Natural killer cell (primary cell): ENCODE measurements around the gene GLIS1. TPM values are rescaled to one million over a fixed set of nuclear protein-coding genes. Genes with fewer than 3 reads are reported as not detected.

Source experiments
- ATAC-seq, 3 donors: fragments of 150-1000 bp in 2 of 3; fragments of 200-7000 bp in 1 of 3; cut with Tn5 transposase; 1 replicate in 1 of 3; 2 replicates in 2 of 3; pipeline ENCODE4 v1.10.0; 2021; ENCODE audit warnings: mild to moderate bottlenecking in 2 of 3, moderate library complexity in 2 of 3
- DNase-seq, 2 donors: peaks; one replicate each; pipeline versions ENCODE4 v3.0.0 to v3.0.0-alpha.2; 2013 to 2021; ENCODE audit warnings: mixed read lengths in 1 of 2
- H3K27ac ChIP-seq: one replicate; pipeline ENCODE4 v1.5.1; 2013; ENCODE audit warnings: mild to moderate bottlenecking, low read length
- H3K27me3 ChIP-seq: one replicate; pipeline ENCODE4 v1.6.1; 2013; ENCODE audit warnings: low read length; ENCODE audit not compliant: control insufficient read depth, insufficient read depth
- H3K36me3 ChIP-seq: one replicate; pipeline ENCODE4 v1.6.1; 2013; ENCODE audit warnings: low read length; ENCODE audit not compliant: control insufficient read depth, insufficient read depth
- H3K4me1 ChIP-seq: one replicate; pipeline ENCODE4 v1.6.1; 2013; ENCODE audit warnings: low read length; ENCODE audit not compliant: control insufficient read depth, insufficient read depth
- H3K4me3 ChIP-seq: one replicate; pipeline ENCODE4 v1.5.1; 2013; ENCODE audit warnings: low read length
- H3K9me3 ChIP-seq: one replicate; pipeline ENCODE4 v1.6.1; 2013; ENCODE audit warnings: low read length; ENCODE audit not compliant: control insufficient read depth, insufficient read depth
- H3K27ac Mint-ChIP-seq, 2 donors: one replicate each; pipeline ENCODE4 v1.8.0; 2022; ENCODE audit warnings: mild to moderate bottlenecking in 2 of 2, mixed read lengths in 2 of 2, moderate library complexity in 1 of 2
- H3K27me3 Mint-ChIP-seq, 2 donors: one replicate each; pipeline ENCODE4 v1.8.0; 2022; ENCODE audit warnings: low read depth in 2 of 2, mixed read lengths in 2 of 2
- H3K36me3 Mint-ChIP-seq: one replicate; pipeline ENCODE4 v1.8.0; 2022; ENCODE audit warnings: mixed read lengths
- H3K4me1 Mint-ChIP-seq, 2 donors: one replicate each; pipeline ENCODE4 v1.8.0; 2022; ENCODE audit warnings: mixed read lengths in 2 of 2
- H3K4me3 Mint-ChIP-seq: one replicate; pipeline ENCODE4 v1.8.0; 2022; ENCODE audit warnings: mild to moderate bottlenecking, moderate library complexity, mixed read lengths
- H3K9me3 Mint-ChIP-seq, 2 donors: one replicate each; pipeline ENCODE4 v1.8.0; 2022; ENCODE audit warnings: mixed read lengths in 2 of 2
- CTCF ChIP-seq: fragments of 200-600 bp; IDR thresholded peaks from one replicate; pipeline ENCODE4 v1.8.0; 2022; ENCODE audit warnings: antibody characterized with exemption
- WGBS: methylation state at CpG from one replicate; pipeline ENCODE4 v1.1.7; 2013; ENCODE audit warnings: missing lambda C conversion rate; ENCODE audit not compliant: insufficient coverage; 5-methylcytosine and 5-hydroxymethylcytosine counted together
- intact Hi-C: fragments of 100-400 bp; cut with micrococcal nuclease; formaldehyde crosslinking; loops from one replicate; pipeline ENCODE4 v1.14.2; 2022
- total RNA-seq, 4 donors: library from RNA; stranded (reverse); fragments of 120-200 nt in 1 of 4; gene quantifications; one replicate each; pipeline versions ENCODE4 v1.2.3 to v1.2.4, GENCODE V29; 2013 to 2022

The GLIS1 gene
- total RNA-seq, 3 donors from 2014 or later (not counting 1 experiment from before 2014, with no cell fraction given): not detected

GRCh38 chr1:53539226-53539625, 199.7 kb downstream of the GLIS1 start:
- no peak overlapping the region for H3K27ac Mint-ChIP-seq
- no peaks in the 10 kb centered on the region for H3K36me3 ChIP-seq
- no peak overlapping the region for H3K27ac ChIP-seq
- no peak for TF ChIP-seq CTCF
- no peaks in the 10 kb centered on the region for H3K4me1 Mint-ChIP-seq
- H3K4me1 ChIP-seq: no peaks in the 10 kb centered on the region
- WGBS: 77% methylated on average over 2 of the region's 2 CpGs
- H3K9me3 ChIP-seq: no peaks in the 10 kb centered on the region
- H3K36me3 Mint-ChIP-seq: no peaks in the 10 kb centered on the region
- H3K27me3 Mint-ChIP-seq: peaks cover 12 to 21% of the 10 kb centered on the region in 2 donors
- no peak overlapping the region for H3K4me3 ChIP-seq
- intact Hi-C loops: no loop called here
- H3K9me3 Mint-ChIP-seq: no peaks in the 10 kb centered on the region
- no peak overlapping the region for H3K4me3 Mint-ChIP-seq
- H3K27me3 ChIP-seq: no peaks in the 10 kb centered on the region
- no peak for DNase-seq
- no peak for ATAC-seq

GRCh38 chr1:53536606-53537005, 202.4 kb downstream of the GLIS1 start:
- WGBS: 90% methylated on average over 6 of the region's 6 CpGs
- Histone ChIP-seq H3K4me1 (no peaks in the 10 kb centered on the region), H3K36me3 (no peaks in the 10 kb centered on the region), H3K27ac (no peak overlapping the region), H3K27me3 (no peaks in the 10 kb centered on the region), H3K4me3 (no peak overlapping the region), H3K9me3 (no peaks in the 10 kb centered on the region)
- no peak for TF ChIP-seq CTCF
- H3K36me3 Mint-ChIP-seq: no peaks in the 10 kb centered on the region
- peaks cover 12 to 18% of the 10 kb centered on the region in 2 donors for H3K27me3 Mint-ChIP-seq
- no peak for ATAC-seq
- intact Hi-C loops: no loop called here
- no peak overlapping the region for H3K27ac Mint-ChIP-seq
- no peak for DNase-seq
- no peaks in the 10 kb centered on the region for H3K4me1 Mint-ChIP-seq
- no peaks in the 10 kb centered on the region for H3K9me3 Mint-ChIP-seq
- no peak overlapping the region for H3K4me3 Mint-ChIP-seq

GRCh38 chr1:53535846-53536245, 203.1 kb downstream of the GLIS1 start:
- Histone ChIP-seq H3K4me1 (no peaks in the 10 kb centered on the region), H3K27ac (no peak overlapping the region), H3K27me3 (no peaks in the 10 kb centered on the region), H3K36me3 (no peaks in the 10 kb centered on the region), H3K9me3 (no peaks in the 10 kb centered on the region), H3K4me3 (no peak overlapping the region)
- no peak for TF ChIP-seq CTCF
- ATAC-seq: no peak
- Mint-ChIP-seq H3K36me3 (no peaks in the 10 kb centered on the region), H3K27me3 (peaks cover 12 to 22% of the 10 kb centered on the region in 2 donors), H3K4me1 (no peaks in the 10 kb centered on the region), H3K4me3 (no peak overlapping the region), H3K27ac (no peak overlapping the region), H3K9me3 (no peaks in the 10 kb centered on the region)
- intact Hi-C loops: no loop called here
- DNase-seq: no peak
- WGBS: 83% methylated on average over 6 of the region's 7 CpGs

GRCh38 chr1:53535226-53535625, 203.7 kb downstream of the GLIS1 start:
- WGBS: 90% methylated on average over 3 of the region's 5 CpGs
- H3K27me3 Mint-ChIP-seq: peaks cover 12 to 22% of the 10 kb centered on the region in 2 donors
- Histone ChIP-seq H3K4me3 (no peak overlapping the region), H3K4me1 (no peaks in the 10 kb centered on the region), H3K27me3 (no peaks in the 10 kb centered on the region), H3K9me3 (no peaks in the 10 kb centered on the region), H3K36me3 (no peaks in the 10 kb centered on the region), H3K27ac (no peak overlapping the region)
- intact Hi-C loops: no loop called here
- no peak overlapping the region for H3K4me3 Mint-ChIP-seq
- no peaks in the 10 kb centered on the region for H3K36me3 Mint-ChIP-seq
- TF ChIP-seq CTCF: no peak
- H3K4me1 Mint-ChIP-seq: no peaks in the 10 kb centered on the region
- ATAC-seq: no peak
- H3K9me3 Mint-ChIP-seq: no peaks in the 10 kb centered on the region
- no peak for DNase-seq
- H3K27ac Mint-ChIP-seq: no peak overlapping the region
